Cardiac muscle cell (in vitro differentiated cells and primary cell): Measurements from ENCODE around the gene RGL3. TPM values are rescaled to one million over a fixed set of nuclear protein-coding genes. Genes with fewer than 3 reads are reported as not detected.

Experiments used
- DNase-seq, 2 donors: peaks; one replicate each; pipeline versions ENCODE4 v3.0.0 to v3.0.0-alpha.2; 2010 to 2017; ENCODE audit warnings: low read depth in 1 of 2, low spot score in 1 of 2
- H3K27ac ChIP-seq: fragments of 200-600 bp; sonication (generic); 2 replicates; pipeline ENCODE4 v1.5.1; 2016
- H3K27me3 ChIP-seq: fragments of 200-600 bp; sonication (generic); 2 replicates; pipeline ENCODE4 v1.6.0; 2016; ENCODE audit warnings: control low read depth
- H3K36me3 ChIP-seq: fragments of 200-600 bp; sonication (generic); 2 replicates; pipeline ENCODE4 v1.5.1; 2016; ENCODE audit warnings: control low read depth
- H3K4me1 ChIP-seq: fragments of 200-600 bp; sonication (generic); 2 replicates; pipeline ENCODE4 v1.8.1; 2017; ENCODE audit warnings: low read depth, mild to moderate bottlenecking, mixed run types
- H3K4me3 ChIP-seq: fragments of 200-600 bp; sonication (generic); 2 replicates; pipeline ENCODE4 v1.5.1; 2016; ENCODE audit warnings: mild to moderate bottlenecking
- H3K9me3 ChIP-seq: fragments of 200-600 bp; sonication (generic); 2 replicates; pipeline ENCODE4 v1.5.1; 2017; ENCODE audit warnings: low read depth, mild to moderate bottlenecking, control low read depth
- polyA plus RNA-seq: library from polyadenylated mRNA; unstranded; fragments of >200 nt; fragmentation: Nextera tagmentation; extraction: Ambion mirVana; gene quantifications from 2 replicates; pipeline ENCODE4 v1.2.1, GENCODE V29; 2016
- total RNA-seq: library from RNA; depleted of rRNA; stranded (reverse); fragments of >200 nt; gene quantifications from 2 replicates; pipeline ENCODE4 v1.2.3, GENCODE V29; 2016
- TF ChIP-seq, protein P1 (sequence below): IDR thresholded peaks from 2 replicates; pipeline ENCODE4 v1.5.1; 2012; ENCODE audit warnings: low read depth, mild to moderate bottlenecking, low read length

The RGL3 gene
- total and polyA plus RNA-seq, 2 experiments from 2014 or later, result 32.2 to 52.1 TPM

DNA sequence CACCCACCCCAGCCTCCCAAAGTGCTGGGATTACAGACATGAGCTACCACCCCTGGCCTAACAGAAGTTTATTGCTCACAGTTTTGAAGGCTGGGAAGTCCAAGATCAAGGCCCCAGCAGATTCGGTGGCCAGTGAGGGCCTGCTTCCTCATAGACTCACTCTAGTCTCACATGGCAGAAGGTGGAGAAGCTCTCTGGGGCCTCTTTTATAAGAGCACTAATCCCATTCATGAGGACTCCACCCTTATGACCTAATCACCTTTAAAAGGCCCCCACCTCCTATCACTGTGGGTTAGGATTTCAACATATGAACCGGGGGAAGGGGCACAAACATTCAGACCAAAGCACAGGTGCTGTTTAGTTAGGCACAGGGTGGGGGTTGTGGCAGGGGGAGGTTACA lies 51.6 kb downstream of the RGL3 start:
- Histone ChIP-seq H3K36me3 (no peaks in the 10 kb centered on the region), H3K27me3 (no peaks in the 10 kb centered on the region)

DNA sequence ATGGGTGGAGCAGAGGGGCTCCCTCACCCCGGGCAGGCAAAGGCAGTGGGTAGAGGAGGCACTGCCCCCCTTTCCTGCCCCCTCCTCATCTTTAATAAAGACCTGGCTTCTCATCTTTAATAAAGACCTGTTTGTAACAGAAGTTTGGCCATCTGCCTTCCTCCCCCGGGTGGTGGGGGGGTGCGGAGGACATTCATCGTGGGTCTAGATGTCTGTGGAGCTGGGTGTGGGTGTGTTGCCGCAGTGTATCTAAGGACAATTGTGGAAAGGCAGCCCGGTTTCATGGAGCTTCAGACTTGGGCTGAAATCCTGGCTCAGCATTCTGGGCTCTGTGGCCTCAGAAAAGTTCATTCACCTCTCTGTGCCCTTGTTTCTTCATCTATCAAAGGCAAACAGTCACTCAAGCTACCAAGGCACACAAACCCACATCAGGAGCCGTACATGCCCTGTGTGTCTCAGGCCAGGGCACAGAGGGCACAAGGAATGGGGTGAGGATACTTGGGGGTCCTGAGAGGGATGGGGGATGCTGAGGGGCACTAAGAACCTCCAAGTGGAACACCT lies 53.5 kb downstream of the RGL3 start:
- H3K4me3 ChIP-seq, result no peak overlapping the region
- TF ChIP-seq, protein P1, sequence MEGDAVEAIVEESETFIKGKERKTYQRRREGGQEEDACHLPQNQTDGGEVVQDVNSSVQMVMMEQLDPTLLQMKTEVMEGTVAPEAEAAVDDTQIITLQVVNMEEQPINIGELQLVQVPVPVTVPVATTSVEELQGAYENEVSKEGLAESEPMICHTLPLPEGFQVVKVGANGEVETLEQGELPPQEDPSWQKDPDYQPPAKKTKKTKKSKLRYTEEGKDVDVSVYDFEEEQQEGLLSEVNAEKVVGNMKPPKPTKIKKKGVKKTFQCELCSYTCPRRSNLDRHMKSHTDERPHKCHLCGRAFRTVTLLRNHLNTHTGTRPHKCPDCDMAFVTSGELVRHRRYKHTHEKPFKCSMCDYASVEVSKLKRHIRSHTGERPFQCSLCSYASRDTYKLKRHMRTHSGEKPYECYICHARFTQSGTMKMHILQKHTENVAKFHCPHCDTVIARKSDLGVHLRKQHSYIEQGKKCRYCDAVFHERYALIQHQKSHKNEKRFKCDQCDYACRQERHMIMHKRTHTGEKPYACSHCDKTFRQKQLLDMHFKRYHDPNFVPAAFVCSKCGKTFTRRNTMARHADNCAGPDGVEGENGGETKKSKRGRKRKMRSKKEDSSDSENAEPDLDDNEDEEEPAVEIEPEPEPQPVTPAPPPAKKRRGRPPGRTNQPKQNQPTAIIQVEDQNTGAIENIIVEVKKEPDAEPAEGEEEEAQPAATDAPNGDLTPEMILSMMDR, result no peak
- no peaks in the 10 kb centered on the region for H3K36me3 ChIP-seq
- H3K27ac ChIP-seq, result no peak overlapping the region
- no peaks in the 10 kb centered on the region for H3K4me1 ChIP-seq
- DNase-seq, result no peak
- no peaks in the 10 kb centered on the region for H3K9me3 ChIP-seq
- no peaks in the 10 kb centered on the region for H3K27me3 ChIP-seq

More for the DNA sequence above, 51.6 kb downstream of the RGL3 start:
- no peaks in the 10 kb centered on the region for H3K4me1 ChIP-seq
- TF ChIP-seq, protein P1, result no peak
- H3K9me3 ChIP-seq, result no peaks in the 10 kb centered on the region
- no peak overlapping the region for H3K27ac ChIP-seq
- H3K4me3 ChIP-seq, result no peak overlapping the region
- DNase-seq, result no peak

DNA sequence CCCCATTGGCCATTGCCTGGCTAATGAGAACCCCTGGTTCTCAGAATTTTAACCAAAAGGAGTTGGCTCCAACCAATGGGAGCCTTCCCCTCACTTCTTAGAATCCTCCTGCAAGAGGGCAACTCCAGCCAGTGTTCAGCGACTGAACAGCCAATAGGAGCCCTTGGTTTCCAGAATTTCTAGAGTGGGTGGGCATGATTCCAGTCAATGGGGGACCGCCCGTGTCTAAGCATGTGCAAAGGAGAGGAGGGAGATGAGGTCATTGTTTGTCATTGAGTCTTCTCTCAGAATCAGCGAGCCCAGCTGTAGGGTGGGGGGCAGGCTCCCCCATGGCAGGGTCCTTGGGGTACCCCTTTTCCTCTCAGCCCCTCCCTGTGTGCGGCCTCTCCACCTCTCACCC lies 54.2 kb downstream of the RGL3 start:
- H3K4me1 ChIP-seq, result no peaks in the 10 kb centered on the region
- no peak overlapping the region for H3K4me3 ChIP-seq
- no peaks in the 10 kb centered on the region for H3K27me3 ChIP-seq
- DNase-seq, result no peak
- no peaks in the 10 kb centered on the region for H3K36me3 ChIP-seq
- TF ChIP-seq, protein P1, result no peak
- H3K9me3 ChIP-seq, result no peaks in the 10 kb centered on the region
- H3K27ac ChIP-seq, result no peak overlapping the region

DNA sequence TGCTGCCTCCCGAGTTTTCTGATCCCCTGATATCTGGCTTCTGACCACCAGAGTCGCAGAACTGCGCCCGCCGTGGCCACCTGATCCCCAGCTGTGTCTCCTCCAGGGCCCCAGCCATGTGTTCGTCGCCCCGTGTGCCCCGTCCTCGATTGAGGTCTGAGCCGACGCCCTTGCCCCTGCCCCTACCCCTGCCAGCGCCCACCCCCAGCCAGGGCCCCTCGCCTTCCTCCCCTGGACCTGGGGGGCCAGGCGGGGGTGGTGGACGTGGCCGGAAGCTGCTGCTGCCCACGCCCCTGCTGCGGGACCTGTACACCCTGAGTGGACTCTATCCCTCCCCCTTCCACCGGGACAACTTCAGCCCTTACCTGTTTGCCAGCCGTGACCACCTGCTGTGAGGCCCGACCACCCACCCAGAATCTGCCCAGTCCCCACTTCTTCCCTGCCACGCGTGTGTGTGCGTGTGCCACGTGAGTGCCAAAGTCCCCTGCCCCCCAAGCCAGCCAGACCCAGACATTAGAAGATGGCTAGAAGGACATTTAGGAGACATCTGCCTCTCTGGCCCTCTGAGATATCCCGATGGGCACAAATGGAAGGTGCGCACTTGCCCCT lies 54.7 kb downstream of the RGL3 start:
- no peak for DNase-seq
- Histone ChIP-seq H3K4me3 (no peak overlapping the region), H3K9me3 (no peaks in the 10 kb centered on the region), H3K27ac (no peak overlapping the region), H3K4me1 (no peaks in the 10 kb centered on the region), H3K27me3 (no peaks in the 10 kb centered on the region), H3K36me3 (no peaks in the 10 kb centered on the region)
- TF ChIP-seq, protein P1, result no peak

DNA sequence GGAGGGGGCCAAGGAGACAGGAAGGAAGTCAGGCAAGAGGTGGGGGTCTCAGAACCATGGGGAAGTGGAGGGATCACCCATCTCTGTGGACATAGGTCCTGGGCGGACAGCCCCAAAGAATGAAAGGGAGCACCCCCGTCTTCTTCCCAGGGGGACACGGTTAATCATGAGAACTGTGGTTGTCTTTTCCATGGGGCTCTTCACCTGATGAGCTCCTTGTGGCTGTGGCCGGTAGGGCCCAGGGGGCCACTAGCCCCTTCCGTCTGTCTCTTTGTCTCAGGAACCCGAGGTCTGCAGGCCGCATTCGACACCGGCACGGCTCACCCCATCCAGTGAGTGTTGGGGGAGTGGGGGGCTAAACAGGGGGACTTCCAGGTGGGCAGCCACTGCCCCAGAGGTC lies 55.2 kb downstream of the RGL3 start:
- H3K27me3 ChIP-seq, result no peaks in the 10 kb centered on the region
- H3K4me1 ChIP-seq, result no peaks in the 10 kb centered on the region
- no peak overlapping the region for H3K4me3 ChIP-seq
- no peak overlapping the region for H3K27ac ChIP-seq
- TF ChIP-seq, protein P1, result no peak
- no peaks in the 10 kb centered on the region for H3K36me3 ChIP-seq
- no peak for DNase-seq
- H3K9me3 ChIP-seq, result no peaks in the 10 kb centered on the region
